Amniotic epithelial cell (primary cell): ENCODE data around the gene MAGI2.

Source experiments
- DNase-seq: peaks from one replicate; pipeline ENCODE4 v3.0.0-alpha.2; 2010; ENCODE audit warnings: low read depth

MAGI2 gene

DNA sequence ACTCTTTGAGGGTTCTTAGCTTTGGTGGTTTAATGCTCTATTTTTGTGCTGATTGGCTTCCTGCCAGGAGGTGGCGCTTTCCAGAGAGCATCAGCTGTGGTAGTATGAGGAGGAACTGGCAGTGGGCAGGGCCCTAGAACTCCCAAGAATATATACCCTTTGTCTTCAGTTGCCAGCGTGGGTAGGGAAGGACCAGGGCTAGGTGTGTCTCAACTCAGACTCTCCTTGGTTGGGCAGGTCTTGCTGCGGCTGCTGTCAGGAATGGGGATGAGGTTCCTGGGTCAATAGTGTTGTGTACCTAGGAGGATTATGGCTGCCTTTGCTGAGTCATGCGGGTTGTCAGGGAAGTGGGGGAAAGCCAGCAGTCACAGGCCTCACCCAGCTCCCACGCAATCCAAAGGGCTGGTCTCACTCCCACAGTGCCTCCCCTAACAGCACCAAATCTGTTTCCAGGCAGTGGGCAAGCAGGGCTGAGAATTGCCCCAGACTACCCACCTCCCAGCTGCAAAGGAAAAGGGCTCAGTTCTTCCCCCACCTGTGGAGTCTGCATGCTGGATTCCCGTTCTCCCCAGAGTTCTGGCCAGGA, 1463.4 kb downstream of the MAGI2 start:
- DNase-seq: peak; percentile 23

GRCh38 chr7:77985974-77986339, 1467.5 kb downstream of the MAGI2 start:
- no peak for DNase-seq

- no peak for DNase-seq
These were observed 1468.1 kb downstream of the MAGI2 start for GRCh38 chr7:77985232-77985973.

DNA sequence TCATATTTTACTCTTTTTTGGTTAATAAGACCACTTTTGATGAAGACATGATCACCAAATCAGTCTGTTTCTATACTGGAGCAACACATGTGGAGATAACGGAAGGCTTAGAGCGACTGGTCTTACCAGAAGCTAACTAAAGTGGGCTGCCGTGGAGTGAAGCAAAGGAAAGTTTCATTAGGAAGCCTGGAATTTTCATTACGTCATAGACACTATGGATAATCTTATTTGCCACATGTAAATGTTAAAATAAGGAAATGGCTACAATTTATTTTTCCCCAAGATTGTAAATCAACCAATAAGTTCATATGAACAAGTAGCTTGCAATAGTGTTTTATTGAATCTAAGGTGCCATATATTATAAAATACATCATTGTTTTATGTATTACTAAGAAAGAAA, 1469.5 kb downstream of the MAGI2 start:
- DNase-seq: no peak

DNA sequence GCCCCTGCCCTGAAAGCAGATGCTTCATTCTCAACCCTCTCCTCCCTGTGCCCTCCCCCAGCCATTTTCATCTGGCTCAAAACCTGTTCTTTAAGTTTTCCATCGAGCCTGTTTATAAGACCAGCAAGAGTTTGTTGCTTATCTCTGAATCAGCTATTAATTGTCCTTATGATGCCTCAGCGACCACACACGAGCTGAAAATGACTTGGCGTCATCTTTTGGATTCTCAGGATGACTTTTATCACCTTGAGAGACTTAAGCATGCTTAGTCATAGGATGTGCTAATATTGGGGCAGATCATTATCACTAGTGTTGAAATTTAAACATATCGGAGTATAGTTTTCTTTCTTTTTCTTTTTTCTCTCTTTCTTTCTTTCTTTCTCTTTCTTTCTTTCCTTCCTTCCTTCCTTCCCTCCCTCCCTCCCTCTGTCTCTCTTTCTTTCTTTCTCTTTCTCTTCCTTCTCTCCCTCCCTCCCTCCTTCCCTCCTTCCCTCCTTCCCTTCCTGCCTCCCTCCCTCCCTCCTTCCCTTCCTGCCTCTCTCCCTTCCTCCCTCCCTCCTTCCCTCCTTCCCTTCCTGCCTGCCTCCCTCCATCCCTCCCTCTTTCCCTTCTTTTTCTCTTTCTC, 1470.4 kb downstream of the MAGI2 start:
- DNase-seq: peak; percentile 56

GRCh38 chr7:77980087-77980713, 1473.3 kb downstream of the MAGI2 start:
- DNase-seq: no peak

DNA sequence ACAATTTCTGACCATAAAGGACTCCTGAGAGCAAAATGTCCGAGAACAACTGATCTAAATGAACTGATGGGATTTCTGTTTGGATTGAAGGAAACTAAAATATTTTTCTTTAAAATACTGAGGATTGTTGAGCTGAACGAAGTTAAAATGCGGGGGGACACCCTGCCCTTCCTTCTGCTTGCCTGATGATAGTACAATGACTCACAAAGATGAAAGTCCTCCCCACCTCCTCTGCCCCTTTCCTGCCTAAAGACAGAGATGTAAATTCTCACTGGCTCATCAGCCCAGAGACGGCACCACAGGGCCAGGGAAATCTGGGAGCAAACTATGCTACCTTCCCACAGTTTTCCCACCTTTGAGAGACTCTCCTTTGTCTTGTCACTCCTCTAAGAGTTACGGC, 1474.2 kb downstream of the MAGI2 start:
- DNase-seq: no peak

DNA sequence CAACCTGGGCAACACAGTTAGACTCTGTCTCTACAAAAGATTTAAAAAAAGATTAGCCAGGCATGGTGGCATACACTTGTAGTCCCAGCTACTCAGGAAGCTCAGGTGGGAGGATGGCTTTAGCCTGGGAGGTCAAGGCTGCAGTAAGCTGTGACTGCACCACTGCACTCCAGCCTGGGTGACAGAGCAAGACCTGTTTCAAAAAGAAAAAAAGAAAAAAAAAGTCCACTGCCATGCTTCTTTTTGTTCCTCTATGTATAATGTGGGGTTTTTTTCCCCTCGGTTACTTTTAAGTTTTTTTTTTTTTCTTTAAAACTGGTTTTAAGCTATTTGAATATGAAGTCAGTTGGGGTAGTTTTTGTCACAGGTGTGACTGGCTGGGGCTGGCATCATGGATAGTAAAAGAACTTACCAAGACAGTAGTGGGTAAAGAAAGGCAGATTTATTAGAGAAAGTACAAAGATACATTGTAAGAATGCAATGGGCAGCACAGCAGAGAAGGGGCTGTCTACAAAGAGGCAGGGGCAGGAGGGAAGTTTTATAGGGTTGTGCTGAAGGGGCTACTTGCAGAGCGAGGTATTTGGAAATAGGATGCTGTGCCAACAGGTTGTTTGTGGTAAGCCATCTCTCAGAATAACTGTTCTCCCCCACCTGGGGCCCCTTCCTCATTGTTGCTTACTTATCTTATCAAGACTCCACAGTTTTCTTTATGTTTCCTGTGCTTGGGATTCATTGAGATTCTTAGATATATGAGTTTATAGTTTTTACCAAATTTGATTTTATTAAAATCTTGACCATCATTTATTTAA, 1477.6 kb downstream of the MAGI2 start:
- no peak for DNase-seq

GRCh38 chr7:77971726-77972125, 1481.7 kb downstream of the MAGI2 start:
- DNase-seq: no peak

DNA sequence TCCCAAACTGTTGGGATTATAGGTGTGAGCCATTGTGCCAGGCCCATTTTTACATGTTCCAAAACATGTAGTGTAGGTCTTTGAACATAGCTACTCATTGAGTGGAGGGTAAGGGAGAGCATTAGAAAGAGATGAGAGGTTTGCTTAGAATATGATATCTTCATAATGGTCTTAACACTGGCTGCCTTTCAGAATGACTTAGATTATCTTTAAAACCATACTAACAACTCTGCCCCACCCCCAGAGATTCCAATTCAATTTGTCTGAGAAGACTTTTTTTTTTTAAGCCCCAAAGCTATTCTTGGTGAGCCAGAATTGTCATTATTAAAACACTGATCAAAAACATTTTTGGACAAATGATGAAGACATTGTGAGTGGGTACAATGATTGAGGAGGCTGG, 1486.0 kb downstream of the MAGI2 start:
- DNase-seq: no peak
